Glomerular endothelial cell (primary cell): ENCODE data around the gene TLR1. TPM values are rescaled to one million over a fixed set of nuclear protein-coding genes. Genes with fewer than 3 reads are reported as not detected.

Experiments used
- DNase-seq: peaks from one replicate; pipeline ENCODE4 v3.0.0-alpha.2; 2011; ENCODE audit warnings: low read depth, low spot score; ENCODE audit errors: extremely low read depth
- total RNA-seq: library from RNA; depleted of rRNA; stranded (reverse); fragments of >200 nt; gene quantifications from 2 replicates; pipeline ENCODE4 v1.2.3, GENCODE V29; 2015

The TLR1 gene, protein sequence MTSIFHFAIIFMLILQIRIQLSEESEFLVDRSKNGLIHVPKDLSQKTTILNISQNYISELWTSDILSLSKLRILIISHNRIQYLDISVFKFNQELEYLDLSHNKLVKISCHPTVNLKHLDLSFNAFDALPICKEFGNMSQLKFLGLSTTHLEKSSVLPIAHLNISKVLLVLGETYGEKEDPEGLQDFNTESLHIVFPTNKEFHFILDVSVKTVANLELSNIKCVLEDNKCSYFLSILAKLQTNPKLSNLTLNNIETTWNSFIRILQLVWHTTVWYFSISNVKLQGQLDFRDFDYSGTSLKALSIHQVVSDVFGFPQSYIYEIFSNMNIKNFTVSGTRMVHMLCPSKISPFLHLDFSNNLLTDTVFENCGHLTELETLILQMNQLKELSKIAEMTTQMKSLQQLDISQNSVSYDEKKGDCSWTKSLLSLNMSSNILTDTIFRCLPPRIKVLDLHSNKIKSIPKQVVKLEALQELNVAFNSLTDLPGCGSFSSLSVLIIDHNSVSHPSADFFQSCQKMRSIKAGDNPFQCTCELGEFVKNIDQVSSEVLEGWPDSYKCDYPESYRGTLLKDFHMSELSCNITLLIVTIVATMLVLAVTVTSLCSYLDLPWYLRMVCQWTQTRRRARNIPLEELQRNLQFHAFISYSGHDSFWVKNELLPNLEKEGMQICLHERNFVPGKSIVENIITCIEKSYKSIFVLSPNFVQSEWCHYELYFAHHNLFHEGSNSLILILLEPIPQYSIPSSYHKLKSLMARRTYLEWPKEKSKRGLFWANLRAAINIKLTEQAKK
- 0.87 and 1.7 TPM in 2 replicates for total RNA-seq

DNA sequence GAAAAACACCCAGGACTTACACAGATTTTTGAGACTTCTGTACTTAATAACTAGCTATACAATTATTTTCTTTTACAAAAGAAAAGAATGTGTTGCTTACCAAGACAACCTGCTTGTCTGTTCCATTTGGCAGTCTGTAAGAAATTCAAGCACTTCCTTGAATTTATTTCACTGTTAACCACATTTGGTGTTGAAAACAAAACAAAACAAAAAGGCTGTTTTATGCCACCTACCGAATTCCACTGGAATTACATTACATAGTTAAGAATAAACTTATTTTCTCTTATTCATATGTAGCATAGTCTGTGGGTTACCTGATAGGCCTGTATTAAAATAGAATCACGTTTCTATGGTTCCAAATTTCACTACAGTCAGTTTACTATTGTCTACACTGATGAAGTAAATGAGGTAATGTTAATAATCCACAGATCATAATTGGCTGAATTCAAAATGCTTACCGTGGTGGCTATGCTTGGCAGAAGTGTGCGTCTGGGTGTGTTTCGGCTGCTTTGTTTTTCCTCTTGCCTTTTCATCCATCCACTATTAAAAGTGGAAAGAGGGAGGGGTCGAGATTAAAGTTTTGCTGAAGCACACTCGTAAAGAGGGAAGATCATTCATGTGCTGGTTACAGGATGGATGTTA, at the start of gene TLR1:
Gene TLR1, minus strand, starts transcription at position 138 of the 642 bp plus-strand sequence. CDS start 5,960 bp downstream, outside the sequence.
- DNase-seq = peak; percentile 63

DNA sequence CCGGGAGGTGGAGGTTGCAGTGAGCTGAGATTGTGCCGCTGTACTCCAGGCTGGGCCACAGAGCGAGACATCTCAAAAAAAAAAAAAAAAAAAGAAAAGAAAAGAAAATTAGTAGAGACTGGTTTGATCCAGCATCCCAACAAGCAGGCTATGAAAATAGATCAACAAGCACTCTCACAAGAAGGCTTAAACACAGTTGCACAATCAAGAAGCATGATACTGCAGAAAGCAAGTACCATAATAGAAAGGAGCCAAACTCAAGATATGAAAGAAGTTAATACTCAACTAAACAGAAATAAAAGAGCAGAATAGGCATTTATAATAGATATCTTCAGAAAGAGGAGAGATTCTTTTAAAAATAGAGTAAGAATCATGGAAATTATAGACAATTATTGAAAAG, 41.4 kb upstream of the TLR1 start:
- no peak for DNase-seq

DNA sequence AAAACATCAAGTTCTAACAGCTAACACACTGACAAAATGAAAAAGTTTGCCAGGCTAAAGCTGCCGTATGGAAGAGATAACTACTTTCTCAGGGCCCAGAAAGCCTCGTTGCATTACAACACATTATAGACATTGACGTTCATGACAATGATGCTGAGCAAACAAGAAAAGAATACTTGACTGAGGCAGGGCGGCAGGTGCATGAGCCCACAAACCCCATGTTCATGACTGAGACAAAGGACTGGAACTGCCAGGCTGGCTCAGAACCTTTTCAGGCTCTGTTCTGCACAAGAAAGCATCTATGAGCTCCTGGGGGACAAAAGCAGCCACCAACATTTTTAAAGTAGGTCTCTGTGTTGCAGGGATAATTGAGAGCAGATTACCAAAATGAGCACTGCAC, 38.4 kb upstream of the TLR1 start:
- DNase-seq = no peak

DNA sequence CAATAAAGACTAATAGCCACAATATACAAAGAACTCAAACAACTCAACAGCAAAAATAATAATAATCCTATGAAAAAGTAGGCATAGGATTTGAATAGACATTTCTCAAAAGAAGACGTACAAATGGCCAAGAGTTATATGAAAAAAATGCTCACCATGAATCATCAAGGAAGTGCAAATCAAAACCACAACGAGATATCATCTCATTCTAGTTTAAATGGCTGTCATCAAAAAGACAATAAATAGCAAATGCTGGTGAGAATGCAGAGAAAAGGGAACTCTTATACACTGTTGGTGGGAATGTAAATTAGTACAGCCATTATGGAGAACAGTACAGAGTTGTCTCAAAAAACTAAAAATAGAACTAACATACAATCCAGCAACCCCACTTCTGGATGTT, 33.3 kb upstream of the TLR1 start:
- DNase-seq = no peak

DNA sequence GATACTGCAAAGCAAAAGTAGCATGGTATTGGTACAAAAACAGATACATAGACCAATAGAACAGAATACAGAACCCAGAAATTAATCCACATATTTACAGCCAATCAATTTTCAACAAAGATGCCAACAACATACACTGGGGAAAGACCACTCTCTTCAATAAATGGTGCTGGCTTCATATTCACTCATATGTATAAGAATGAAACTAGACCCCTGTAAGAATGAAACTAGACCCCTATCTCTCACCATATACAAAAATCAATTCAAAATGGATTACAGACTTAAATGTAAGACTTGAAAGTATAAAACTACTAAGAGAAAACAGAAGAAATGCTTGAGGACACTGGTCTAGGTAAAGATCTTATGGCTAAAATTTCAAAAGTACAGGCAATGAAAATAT, 32.7 kb upstream of the TLR1 start:
- no peak for DNase-seq

DNA sequence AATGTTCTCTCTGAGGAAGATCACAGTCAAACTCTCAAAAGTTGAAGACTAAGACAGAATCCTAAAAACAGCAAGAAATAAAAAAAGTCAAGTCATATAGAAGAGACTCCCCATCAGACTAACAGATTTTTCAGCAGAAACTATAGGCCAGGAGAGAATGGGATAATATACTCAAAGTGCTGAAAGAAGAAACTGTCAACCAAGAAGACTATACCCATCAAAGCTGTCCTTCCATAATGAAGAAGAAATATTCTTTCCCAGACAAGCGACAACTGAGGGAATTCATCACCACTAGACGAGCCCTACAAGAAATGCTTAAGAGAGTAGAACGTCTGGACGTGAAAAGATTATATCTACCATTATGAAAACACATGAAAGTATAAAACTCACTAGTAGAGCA, 30.0 kb upstream of the TLR1 start:
- DNase-seq = no peak

DNA sequence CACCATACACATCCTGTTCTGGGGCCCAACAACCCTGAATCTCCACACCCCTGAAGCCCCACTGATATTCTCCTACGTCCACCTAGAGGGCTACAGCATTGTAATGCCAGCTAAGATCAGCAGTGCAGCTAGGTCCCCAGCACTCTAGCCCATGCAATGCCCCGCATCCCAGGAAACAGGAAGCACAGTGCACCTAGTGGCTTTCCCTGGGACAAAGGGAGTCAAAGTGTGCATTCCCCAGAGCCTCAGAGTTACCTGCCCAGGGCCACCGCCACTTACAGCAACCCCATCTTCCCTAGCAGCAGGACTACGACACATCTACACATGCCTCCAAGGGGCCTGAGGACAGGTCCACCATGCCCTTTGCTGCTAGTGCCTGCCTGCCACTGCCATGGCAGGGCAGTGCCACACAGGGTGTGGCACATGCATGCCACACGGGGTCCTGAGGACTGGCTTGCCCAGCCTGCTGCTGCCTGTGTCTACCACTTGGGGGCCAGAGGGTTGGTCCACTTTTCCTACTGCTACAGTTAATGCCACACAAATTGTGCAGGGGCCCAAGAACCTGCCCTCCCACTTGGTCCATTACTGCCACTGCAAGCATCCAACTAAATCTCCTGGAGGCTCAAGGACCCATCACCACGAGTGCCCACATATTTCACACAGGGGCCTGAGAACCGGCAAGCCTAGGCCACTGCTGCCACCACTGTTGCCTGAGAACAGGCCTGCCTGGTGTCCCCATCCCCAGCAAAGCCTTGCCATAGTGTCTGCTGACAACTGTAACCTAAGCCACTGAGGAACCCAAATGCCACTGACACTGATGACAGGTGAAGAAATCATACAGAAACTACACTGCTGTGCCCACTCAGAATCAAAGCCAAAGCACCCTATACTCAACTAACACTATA, 28.3 kb upstream of the TLR1 start:
- no peak for DNase-seq

DNA sequence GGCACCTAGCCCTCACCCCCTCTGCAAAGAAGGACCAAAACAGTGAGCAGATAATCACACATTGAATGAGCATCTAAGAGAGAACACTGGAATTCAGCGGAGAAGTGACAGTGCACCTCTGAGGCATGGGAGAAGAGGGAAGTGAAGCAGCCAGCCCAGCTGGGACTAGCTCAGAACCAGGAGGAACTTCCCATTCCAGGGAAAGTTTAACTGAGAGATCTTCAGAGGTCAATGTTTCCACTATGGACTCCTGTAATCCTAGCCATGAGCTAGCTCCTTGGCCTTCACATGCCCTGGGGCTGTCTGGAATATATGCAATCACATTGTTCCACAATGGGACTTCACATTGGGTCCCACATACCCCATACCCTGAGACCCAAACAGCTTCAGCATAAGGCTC, 27.6 kb upstream of the TLR1 start:
- no peak for DNase-seq

DNA sequence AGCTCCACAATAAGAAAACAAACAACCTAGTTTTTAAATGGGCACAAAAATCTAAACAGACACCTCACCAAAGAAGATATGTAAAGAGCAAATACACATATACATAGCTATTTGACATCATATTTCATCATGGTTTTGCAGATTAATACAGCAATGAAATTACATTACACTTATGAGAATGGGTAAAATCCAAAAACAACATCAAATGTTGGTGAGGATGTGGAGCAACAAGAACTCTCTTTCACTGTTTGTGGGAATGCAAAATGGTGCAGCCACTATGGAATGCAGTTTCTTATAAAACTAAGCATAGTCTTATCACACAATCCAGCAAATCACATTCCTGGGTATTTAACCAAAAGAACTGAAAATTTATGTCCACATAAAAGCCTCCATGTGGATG, 27.1 kb upstream of the TLR1 start:
- DNase-seq = no peak

DNA sequence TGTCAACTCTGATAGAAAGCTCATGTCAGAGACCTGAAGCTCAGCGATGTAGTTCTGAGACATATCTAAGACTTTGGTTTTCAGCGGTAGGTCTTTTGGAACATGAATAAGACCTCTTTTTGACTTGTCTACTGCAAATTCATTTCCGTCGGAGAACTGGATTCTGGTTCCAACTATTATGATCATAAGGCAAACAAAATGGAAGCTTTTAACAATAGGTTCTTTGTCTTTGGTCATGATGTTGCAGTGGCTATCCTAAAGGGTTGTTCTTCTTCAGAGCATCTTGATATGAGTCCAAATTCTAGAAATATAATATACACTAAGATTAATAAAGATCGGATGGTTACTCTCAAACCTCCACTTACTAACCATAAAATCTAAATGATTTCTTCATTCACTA, 24.6 kb upstream of the TLR1 start:
- DNase-seq = no peak

DNA sequence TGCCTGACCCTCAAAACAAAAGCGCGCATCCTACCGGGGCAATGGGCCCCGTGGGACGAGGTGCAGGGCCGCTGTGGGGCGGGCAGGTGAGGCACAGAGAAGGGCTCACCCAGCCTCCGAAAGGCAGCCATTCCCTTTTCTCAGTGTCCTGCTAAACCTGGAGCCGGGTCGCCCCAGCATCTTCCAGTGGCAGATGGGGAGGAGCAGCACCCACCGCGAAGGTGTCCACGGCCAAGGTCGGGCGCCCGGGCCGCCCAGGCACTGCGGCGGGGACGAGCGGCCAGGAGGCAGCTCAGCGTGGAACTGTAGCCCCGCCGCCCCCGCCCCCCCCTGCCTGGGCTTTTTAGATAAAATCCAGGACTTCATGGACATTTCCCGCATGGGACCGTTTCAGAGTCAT, 19.2 kb upstream of the TLR1 start:
- DNase-seq = no peak

DNA sequence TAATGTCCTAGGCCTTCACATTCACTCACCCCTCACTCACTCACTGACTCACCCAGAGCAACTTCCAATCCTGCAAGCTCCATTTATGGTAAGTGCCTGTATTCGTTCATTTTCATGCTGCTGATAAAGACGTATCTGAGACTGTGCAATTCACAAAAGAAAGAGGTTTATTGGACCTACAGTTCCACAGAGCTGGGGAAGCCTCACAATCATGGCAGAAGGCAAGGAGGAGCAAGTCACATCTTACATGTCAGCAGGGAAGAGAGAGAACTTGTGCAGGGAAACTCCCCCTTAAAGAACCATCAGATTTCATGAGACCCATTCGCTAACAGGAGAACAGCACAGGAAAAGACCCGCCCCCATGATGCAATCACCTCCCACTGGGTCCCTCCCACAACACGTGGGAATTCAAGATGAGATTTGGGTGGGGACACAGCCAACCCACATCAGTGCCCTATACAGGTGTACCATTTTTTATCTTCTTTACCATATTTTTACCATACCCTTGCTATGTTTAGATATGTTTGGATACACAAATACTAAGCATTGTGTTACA, 18.2 kb upstream of the TLR1 start:
- DNase-seq = no peak

DNA sequence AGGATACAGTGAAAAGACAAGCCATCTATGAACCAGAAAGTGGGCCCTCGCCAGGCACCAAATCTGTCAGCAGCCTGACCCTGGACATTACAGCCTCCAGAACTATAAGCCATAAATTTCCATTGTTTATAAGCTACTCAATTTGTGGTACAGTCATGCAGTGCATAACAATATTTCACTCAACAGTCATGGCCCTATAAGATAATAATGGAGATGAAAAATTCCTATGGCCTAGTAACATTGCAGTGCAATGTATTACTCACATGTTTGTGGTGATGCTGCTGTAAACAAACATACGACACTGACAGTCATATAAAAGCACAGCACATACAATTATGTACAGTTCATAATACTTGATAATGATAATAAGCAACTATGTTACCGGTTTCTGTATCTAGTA, 17.1 kb upstream of the TLR1 start:
- no peak for DNase-seq

DNA sequence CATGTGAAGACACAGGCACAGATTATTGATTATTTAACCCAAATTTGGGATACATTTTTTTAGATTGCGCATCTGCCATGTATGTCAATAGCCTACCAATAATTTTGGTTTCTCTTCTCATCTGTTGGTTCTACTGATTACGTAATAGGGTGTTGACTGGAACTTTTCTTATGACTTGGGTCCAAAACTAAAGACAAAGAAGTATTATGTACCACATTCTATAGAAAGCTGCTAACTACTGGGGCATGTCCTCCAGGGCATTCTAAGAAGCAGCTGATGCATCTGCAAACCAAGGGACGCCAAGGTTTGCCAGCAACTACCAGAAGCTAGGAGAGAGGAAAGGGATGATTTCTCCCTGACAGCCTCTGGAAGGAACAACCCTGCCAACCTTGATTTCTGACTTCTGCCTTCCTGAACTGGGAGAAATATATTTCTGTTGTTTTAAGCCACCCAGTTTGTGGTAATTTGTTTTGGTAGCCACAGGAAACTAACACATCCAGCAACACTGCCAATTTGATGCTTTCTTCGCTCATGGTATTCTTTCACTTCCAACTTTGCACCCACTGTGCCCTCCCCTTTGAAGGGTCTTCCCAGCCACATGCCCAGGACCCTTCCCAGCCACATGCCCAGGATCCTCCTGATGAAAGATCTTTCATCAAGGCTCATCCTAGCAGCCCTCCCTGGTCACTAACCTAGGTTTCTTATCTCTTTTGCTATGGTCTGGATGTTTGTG, 15.9 kb upstream of the TLR1 start:
- DNase-seq = no peak

DNA sequence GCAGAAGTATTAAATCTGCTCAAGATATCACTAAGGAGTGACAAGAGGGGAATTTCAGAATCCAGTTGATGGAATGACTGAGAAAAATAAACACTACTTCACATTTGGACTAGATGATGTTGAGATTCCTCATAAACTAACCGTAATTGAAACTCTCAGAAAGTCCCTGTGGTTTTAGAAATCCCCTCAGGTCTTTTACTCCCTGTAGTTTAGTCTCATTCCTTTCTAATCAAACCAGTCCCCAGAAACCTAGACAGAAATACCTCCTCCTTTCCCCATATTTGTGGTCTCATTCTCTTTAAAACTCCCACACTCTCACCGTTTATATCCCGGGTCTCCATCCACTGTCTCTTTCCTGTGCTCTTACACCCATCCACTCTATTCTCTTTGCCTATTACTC, 15.0 kb upstream of the TLR1 start:
- no peak for DNase-seq

DNA sequence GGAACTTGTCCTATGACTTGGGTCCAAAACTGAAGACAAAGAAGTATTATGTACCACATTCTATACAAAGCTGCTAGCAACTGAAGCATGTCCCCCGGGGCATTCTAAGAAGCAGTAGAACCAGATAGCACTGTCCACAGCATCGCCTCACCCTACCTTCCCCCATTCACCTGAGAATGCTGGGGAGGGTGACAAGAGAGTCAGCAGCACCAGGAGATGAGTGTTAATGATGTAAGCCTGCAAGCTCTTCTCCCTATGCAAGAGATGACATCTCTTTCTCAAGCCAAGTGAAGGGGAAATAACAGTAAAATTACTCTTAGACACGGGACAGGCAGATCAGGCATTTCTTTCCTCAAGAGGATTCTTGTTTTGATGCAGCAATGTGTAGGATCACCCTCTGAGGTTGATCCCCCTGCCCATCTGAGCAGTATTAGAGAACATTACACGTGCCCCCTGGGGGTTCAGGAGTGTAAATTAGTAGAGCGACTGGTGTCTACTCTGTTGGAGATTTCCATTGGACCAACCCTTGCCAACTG, 13.9 kb upstream of the TLR1 start:
- no peak for DNase-seq

DNA sequence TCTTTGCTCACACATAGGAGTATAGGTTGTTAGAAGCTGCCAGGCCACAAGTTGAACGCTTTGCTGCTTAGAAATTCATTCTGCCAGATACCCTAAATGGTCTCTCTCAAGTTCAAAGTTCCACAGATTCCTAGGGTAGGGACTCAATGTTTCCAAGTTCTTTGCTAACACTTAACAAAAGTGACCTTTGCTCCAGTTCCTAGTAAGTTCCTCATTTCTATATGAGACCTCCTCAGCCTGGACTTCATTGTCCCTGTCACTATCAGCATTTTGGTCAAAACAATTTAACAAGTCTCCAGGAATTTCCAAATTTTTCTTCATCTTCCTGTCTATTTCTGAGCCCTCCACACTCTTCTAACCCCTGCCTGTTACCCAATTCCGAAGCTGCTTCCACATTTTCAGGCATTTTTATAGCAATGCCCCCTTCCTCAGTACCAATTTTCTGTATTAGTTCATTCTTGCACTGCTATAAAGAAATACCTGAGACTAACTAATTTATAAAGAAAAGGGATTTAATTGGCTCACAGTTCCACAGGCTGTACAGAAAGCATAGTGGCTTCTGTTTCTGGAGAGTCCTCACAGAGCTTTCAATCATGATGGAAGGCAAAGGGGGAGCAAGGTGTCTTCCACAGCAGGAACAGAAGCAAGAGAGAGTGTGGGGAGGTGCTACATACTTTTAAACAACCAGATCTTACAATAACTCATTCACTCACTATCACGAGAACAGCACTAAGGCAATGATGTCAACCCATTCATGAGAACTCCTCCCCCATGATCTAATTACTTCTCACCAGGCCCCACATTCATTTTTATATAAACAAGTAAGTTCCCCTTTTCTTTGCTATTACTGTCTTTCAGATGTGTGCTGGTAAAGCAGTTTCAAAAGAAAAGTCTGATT, 11.5 kb upstream of the TLR1 start:
- DNase-seq = no peak

DNA sequence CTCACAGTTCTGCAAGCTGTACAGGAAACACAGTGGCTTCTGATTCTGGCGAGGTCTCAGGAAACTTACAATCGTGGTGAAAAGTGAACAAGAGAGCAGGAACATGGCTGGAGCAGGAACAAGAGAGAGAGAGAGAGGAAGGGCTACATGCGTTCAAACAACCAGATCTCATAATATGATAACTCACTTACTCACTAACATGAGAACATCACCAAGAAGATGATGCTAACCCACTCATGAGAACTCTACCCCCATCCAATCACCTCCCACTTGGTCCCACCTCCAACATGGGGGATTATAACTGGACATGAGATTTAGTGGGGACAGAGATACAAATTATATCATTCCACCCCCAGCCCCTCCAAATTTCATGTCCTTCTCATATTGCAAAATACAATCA, 9.8 kb upstream of the TLR1 start:
- DNase-seq = no peak
